HG02588 (cell line): ENCODE measurements around the gene TADA3.
A peak's percentile ranks its signal among the peaks of the same experiment; 100 is the strongest.

ENCODE experiments used
- ATAC-seq: cut with Tn5 transposase; IDR thresholded peaks from one replicate; pipeline ENCODE4 v1.9.1; 2021; ENCODE audit warnings: mild to moderate bottlenecking, moderate library complexity; ENCODE audit not compliant: unreplicated experiment

TADA3 gene

GRCh38 chr3:9730657-9731205 lies 61.5 kb downstream of the TADA3 start:
- ATAC-seq = peak; percentile 35
